DOHH2 (cell line): ENCODE measurements around the gene DDX1.
A peak's percentile ranks its signal among the peaks of the same experiment; 100 is the strongest.

Experiments used
- H3F3A ChIP-seq: fragments of 200-600 bp; sonication (generic), shearing (Covaris generic); 2 replicates; pipeline ENCODE4 v1.6.0; 2016; ENCODE audit warnings: antibody characterized with exemption, mild to moderate bottlenecking; ENCODE audit not compliant: control insufficient read depth, insufficient read depth
- H3K27ac ChIP-seq: fragments of 200-600 bp; sonication (generic); 2 replicates; pipeline ENCODE4 v1.5.1; 2014; ENCODE audit warnings: low read depth, mild to moderate bottlenecking, low read length, moderate library complexity
- H3K27me3 ChIP-seq: fragments of 200-600 bp; sonication (generic); 2 replicates; pipeline ENCODE4 v1.6.1; 2014; ENCODE audit warnings: mild to moderate bottlenecking, low read length, mixed read lengths; ENCODE audit not compliant: control insufficient read depth
- H3K36me3 ChIP-seq: fragments of 200-600 bp; sonication (generic); 2 replicates; pipeline ENCODE4 v1.6.1; 2014; ENCODE audit warnings: mild to moderate bottlenecking, low read length, moderate library complexity, mixed read lengths; ENCODE audit not compliant: control insufficient read depth
- H3K4me1 ChIP-seq: fragments of 200-600 bp; sonication (generic); 2 replicates; pipeline ENCODE4 v1.6.1; 2014; ENCODE audit warnings: mild to moderate bottlenecking, low read length, mixed read lengths; ENCODE audit not compliant: control insufficient read depth
- H3K4me2 ChIP-seq: fragments of 200-600 bp; sonication (generic); 2 replicates; pipeline ENCODE4 v1.6.0; 2014; ENCODE audit warnings: mild to moderate bottlenecking, low read length, moderate library complexity
- H3K4me3 ChIP-seq: fragments of 200-600 bp; sonication (generic); 2 replicates; pipeline ENCODE4 v1.5.1; 2014; ENCODE audit warnings: mild to moderate bottlenecking, low read length, mixed read lengths
- H3K79me2 ChIP-seq: fragments of 200-600 bp; sonication (generic); 2 replicates; pipeline ENCODE4 v1.6.1; 2014; ENCODE audit warnings: mild to moderate bottlenecking, low read length, mixed read lengths; ENCODE audit not compliant: control insufficient read depth
- H3K9me2 ChIP-seq: fragments of 200-600 bp; sonication (generic); replicated peaks from 2 replicates; pipeline ENCODE4 v1.6.1; 2014; ENCODE audit warnings: mild to moderate bottlenecking, low read length, mixed read lengths; ENCODE audit not compliant: control insufficient read depth
- H3K9me3 ChIP-seq: fragments of 200-600 bp; sonication (generic); 2 replicates; pipeline ENCODE4 v1.6.1; 2014; ENCODE audit warnings: antibody characterized with exemption, low read length, mixed read lengths; ENCODE audit not compliant: control insufficient read depth, insufficient read depth
- H4K20me1 ChIP-seq: fragments of 200-600 bp; sonication (generic); 2 replicates; pipeline ENCODE4 v1.6.0; 2014; ENCODE audit warnings: low read depth, mild to moderate bottlenecking, antibody characterized with exemption, low read length, moderate library complexity; ENCODE audit not compliant: control insufficient read depth, insufficient read depth
- CTCF ChIP-seq: fragments of 200-600 bp; sonication (generic); IDR thresholded peaks from one replicate; pipeline ENCODE4 v1.5.1; 2014; ENCODE audit warnings: antibody characterized with exemption, mild to moderate bottlenecking, low read depth, low read length; ENCODE audit not compliant: poor library complexity, severe bottlenecking
- EZH2phosphoT487 ChIP-seq: fragments of 200-600 bp; sonication (generic); IDR thresholded peaks from 2 replicates; pipeline ENCODE4 v1.6.1; 2017; ENCODE audit warnings: borderline replicate concordance, mild to moderate bottlenecking, antibody characterized with exemption, low read length, moderate library complexity, mixed read lengths

Gene DDX1

GRCh38 chr2:15593327-15593705 is 1.6 kb downstream of the DDX1 start:
- Histone ChIP-seq H3K36me3 (peaks cover 51% of the 10 kb centered on the region), H3K4me2 (peak overlapping the region; percentile 62), H3K4me1 (peaks cover 19% of the 10 kb centered on the region), H3F3A (no peaks in the 10 kb centered on the region; the same call in 1 of the 2 replicates), H3K79me2 (peaks cover 52% of the 10 kb centered on the region), H3K9me2 (no peaks in the 10 kb centered on the region), H3K9me3 (no peaks in the 10 kb centered on the region), H3K4me3 (peak overlapping the region; percentile 98), H4K20me1 (peaks cover 6% of the 10 kb centered on the region; the same call in 1 of the 2 replicates), H3K27ac (no peak overlapping the region), H3K27me3 (no peaks in the 10 kb centered on the region)
- no peak for TF ChIP-seq CTCF
- no peak for TF ChIP-seq EZH2phosphoT487

GRCh38 chr2:15594291-15595256 is 2.9 kb downstream of the DDX1 start:
- Histone ChIP-seq H3K4me1 (peaks cover 19% of the 10 kb centered on the region), H3K4me3 (no peak overlapping the region), H3K27me3 (no peaks in the 10 kb centered on the region), H3K79me2 (peaks cover 52% of the 10 kb centered on the region), H3K9me2 (no peaks in the 10 kb centered on the region), H3K4me2 (no peak overlapping the region), H3K36me3 (peaks cover 61% of the 10 kb centered on the region), H3K9me3 (no peaks in the 10 kb centered on the region), H3K27ac (no peak overlapping the region), H4K20me1 (peaks cover 6% of the 10 kb centered on the region; the same call in 1 of the 2 replicates), H3F3A (no peaks in the 10 kb centered on the region; the same call in 1 of the 2 replicates)
- TF ChIP-seq EZH2phosphoT487 (no peak), CTCF (no peak)

GRCh38 chr2:15595342-15595905 is 3.8 kb downstream of the DDX1 start:
- H3K4me1 ChIP-seq, result peaks cover 19% of the 10 kb centered on the region
- H3K9me3 ChIP-seq, result no peaks in the 10 kb centered on the region
- TF ChIP-seq CTCF (no peak), EZH2phosphoT487 (no peak)
- H3K79me2 ChIP-seq, result peaks cover 52% of the 10 kb centered on the region
- H3K27ac ChIP-seq, result no peak overlapping the region
- H3K4me2 ChIP-seq, result no peak overlapping the region
- H3K36me3 ChIP-seq, result peaks cover 69% of the 10 kb centered on the region
- no peak overlapping the region for H3K4me3 ChIP-seq
- peaks cover 6% of the 10 kb centered on the region; the same call in 1 of the 2 replicates for H4K20me1 ChIP-seq
- H3F3A ChIP-seq, result no peaks in the 10 kb centered on the region; the same call in 1 of the 2 replicates
- no peaks in the 10 kb centered on the region for H3K27me3 ChIP-seq
- H3K9me2 ChIP-seq, result no peaks in the 10 kb centered on the region
